Panc1 (cell line): ENCODE measurements around the gene CKB. TPM values are rescaled to one million over a fixed set of nuclear protein-coding genes. Genes with fewer than 3 reads are reported as not detected.

ENCODE experiments used
- ATAC-seq: fragments of 200-7000 bp; cut with Tn5 transposase; 2 replicates; pipeline ENCODE4 v1.9.1; 2020; ENCODE audit warnings: mild to moderate bottlenecking, moderate library complexity
- BruUV-seq: library from RNA; stranded (reverse); fragments of 400-500 nt; replicated peaks from 2 replicates; lab custom pipeline; 2021; lab: Mats Ljungman, UMichigan
- CTCF ChIA-PET: fragments of 300-600 bp; sonication (Branson Sonifier 250); formaldehyde crosslinking; loops from one replicate; lab custom pipeline; 2022; ENCODE audit warnings: antibody characterized with exemption; lab: Charles Lee
- POLR2A ChIA-PET: fragments of 300-600 bp; sonication (Branson Sonifier 250); formaldehyde crosslinking; loops from one replicate; lab custom pipeline; 2022; ENCODE audit warnings: antibody characterized with exemption; lab: Charles Lee
- DNase-seq: peaks from one replicate; pipeline ENCODE4 v3.0.0-alpha.2; 2010; ENCODE audit warnings: low read depth, low spot score
- H3K27ac ChIP-seq: 2 replicates; pipeline ENCODE4 v1.5.1; 2011; ENCODE audit warnings: mild to moderate bottlenecking, low read length, inconsistent platforms
- H3K27me3 ChIP-seq: fragments of 200-500 bp; sonication (Bioruptor generic); 2 replicates; pipeline ENCODE4 v1.6.0; 2014; ENCODE audit warnings: low read length, inconsistent platforms; ENCODE audit not compliant: control insufficient read depth, insufficient read depth
- H3K36me3 ChIP-seq: fragments of 200-500 bp; sonication (Bioruptor generic); 2 replicates; pipeline ENCODE4 v1.5.1; 2014; ENCODE audit warnings: inconsistent platforms, mild to moderate bottlenecking, low read length, moderate library complexity; ENCODE audit not compliant: control insufficient read depth, insufficient read depth
- H3K4me1 ChIP-seq: 2 replicates; pipeline ENCODE4 v1.5.1; 2011; ENCODE audit warnings: inconsistent platforms, mild to moderate bottlenecking, low read length, moderate library complexity; ENCODE audit not compliant: control insufficient read depth, insufficient read depth
- H3K4me3 ChIP-seq, 2 experiments: 2 replicates each; pipeline ENCODE4 v1.5.1; 2011 to 2012; ENCODE audit warnings: low read depth in 2 of 2, low read length in 2 of 2, mild to moderate bottlenecking in 2 of 2, inconsistent platforms in 1 of 2, moderate library complexity in 1 of 2
- H3K9me3 ChIP-seq: fragments of 200-500 bp; sonication (Bioruptor generic); 2 replicates; pipeline ENCODE4 v1.5.1; 2014; ENCODE audit warnings: low read depth, mild to moderate bottlenecking, inconsistent platforms, low read length, moderate library complexity; ENCODE audit not compliant: control insufficient read depth, insufficient read depth
- CTCF ChIP-seq: fragments of 450-650 bp; IDR thresholded peaks from 2 replicates; pipeline ENCODE4 v1.5.1; 2017; ENCODE audit warnings: mild to moderate bottlenecking
- POLR2AphosphoS5 ChIP-seq: IDR thresholded peaks from 2 replicates; pipeline ENCODE4 v1.6.1; 2012; ENCODE audit warnings: mild to moderate bottlenecking, low read depth, low read length, moderate library complexity
- REST ChIP-seq, 2 experiments: IDR thresholded peaks; 2 replicates each; pipeline ENCODE4 v1.6.1; 2011 to 2012; ENCODE audit warnings: low read depth in 2 of 2, control low read depth in 1 of 2, low read length in 1 of 2, mild to moderate bottlenecking in 1 of 2, moderate library complexity in 1 of 2; ENCODE audit not compliant: insufficient read depth in 1 of 2
- SIN3A ChIP-seq: IDR thresholded peaks from 2 replicates; pipeline ENCODE4 v1.6.1; 2012; ENCODE audit warnings: low read depth, mild to moderate bottlenecking, low read length, moderate library complexity, borderline replicate concordance; ENCODE audit not compliant: insufficient read depth
- TCF7L2 ChIP-seq: IDR thresholded peaks from 2 replicates; pipeline ENCODE4 v1.6.1; 2011; ENCODE audit warnings: mild to moderate bottlenecking, low read depth, low read length, inconsistent platforms
- in situ Hi-C: cut with HindIII; loops from 2 replicates; pipeline ENCODE4 v1.10.0; 2016; ENCODE audit warnings: low sequenced_read_pairs, low pct_unique_long_range_greater_than_20kb
- intact Hi-C: fragments of 100-400 bp; cut with micrococcal nuclease; formaldehyde crosslinking; loops from one replicate; pipeline ENCODE4 v1.10.0; 2022; ENCODE audit not compliant: unreplicated experiment
- total RNA-seq: library from RNA; stranded (reverse); gene quantifications from one replicate; pipeline ENCODE4 v1.2.1, GENCODE V29; 2021; ENCODE audit not compliant: unreplicated experiment

Gene CKB
- total RNA-seq, 1 experiment from 2014 or later, result 436 TPM

- ATAC-seq (no peak), DNase-seq (no peak)
- Histone ChIP-seq H3K4me1 (peaks cover 46% of the 10 kb centered on the region), H3K36me3 (no peaks in the 10 kb centered on the region; the same call in 1 of the 2 replicates), H3K27ac (peak overlapping the region; percentile 48; the same call in 1 of the 2 replicates), H3K9me3 (no peaks in the 10 kb centered on the region), H3K27me3 (no peaks in the 10 kb centered on the region), H3K4me3 (peak overlapping the region; percentile 48 to 50)
- ChIA-PET POLR2A (interaction anchor here (0.6 to 0.7 kb wide), 2 partner anchors 36 to 343 kb away, joined by 3 read pairs; no protein-coding TSS in a partner anchor), CTCF (no interaction called here)
- TF ChIP-seq REST (IDR thresholded peaks at IDR 0.05; ENCODE audit: insufficient read depth in 1 of 2, low read depth in 2 of 2, low read length in 1 of 2) (no peak), POLR2AphosphoS5 (no peak), TCF7L2 (no peak), SIN3A (no peak), CTCF (no peak)
- in situ Hi-C loops (no loop called here), intact Hi-C loops (no loop called here)
- no TSS peak for BruUV-seq
Measured at GRCh38 chr14:103521951-103522563, 573 bp downstream of the CKB start.

GRCh38 chr14:103521438-103521950, 1.1 kb downstream of the CKB start:
- no peak overlapping the region for H3K27ac ChIP-seq
- POLR2A ChIA-PET, result interaction anchor here (0.7 kb wide), 1 partner anchor 36 kb away, joined by 3 read pairs; no protein-coding TSS in a partner anchor
- no peak; the same call in none of the 2 replicates for ATAC-seq

More at GRCh38 chr14:103521438-103521950, 1.1 kb downstream of the CKB start:
- in situ Hi-C loops (no loop called here), intact Hi-C loops (no loop called here)
- CTCF ChIA-PET, result interaction anchor here (0.5 to 1.4 kb wide), 2 partner anchors 26 to 97 kb away, joined by 3 to 4 read pairs; no protein-coding TSS in a partner anchor
- no peaks in the 10 kb centered on the region; the same call in 1 of the 2 replicates for H3K36me3 ChIP-seq
- H3K27me3 ChIP-seq, result no peaks in the 10 kb centered on the region
- H3K4me3 ChIP-seq, result peak overlapping the region; percentile 48 to 50
- no peak for DNase-seq
- no TSS peak for BruUV-seq
- peaks cover 51% of the 10 kb centered on the region for H3K4me1 ChIP-seq
- no peaks in the 10 kb centered on the region for H3K9me3 ChIP-seq
- TF ChIP-seq TCF7L2 (no peak), POLR2AphosphoS5 (no peak), CTCF (no peak; the same call in 1 of the 2 replicates), REST (IDR thresholded peaks at IDR 0.05; ENCODE audit: insufficient read depth in 1 of 2, low read depth in 2 of 2, low read length in 1 of 2) (no peak), SIN3A (no peak; the same call in 1 of the 2 replicates)
